ENCODE data around the gene HAND1. TPM values are rescaled to one million over a fixed set of nuclear protein-coding genes. Genes with fewer than 3 reads are reported as not detected.

The HAND1 gene
- total and polyA plus RNA-seq, 2 donors (not counting 1 experiment from before 2014, with no cell fraction given), result not detected

- Histone ChIP-seq H3K9me3 (ENCODE audit: control extremely low read depth in 1 of 3, control insufficient read depth in 2 of 3, insufficient read depth in 1 of 3, low read length in 2 of 3) (peaks cover 0 to 82% (median 13%) of the 10 kb centered on the region in 3 donors), H3K4me3 (ENCODE audit: control extremely low read depth in 1 of 5, extremely low read depth in 1 of 5, insufficient read depth in 1 of 5, low read depth in 2 of 5, low read length in 4 of 5) (no peak overlapping the region), H3K27ac (ENCODE audit: low read length in 2 of 2) (no peak overlapping the region), H4K20me1 (ENCODE audit: control insufficient read depth, insufficient read depth, low read length, poor library complexity, severe bottlenecking) (no peaks in the 10 kb centered on the region), H3K9ac (ENCODE audit: low read length) (no peak overlapping the region), H3K4me1 (ENCODE audit: control insufficient read depth in 2 of 2, insufficient read depth in 2 of 2, low read length in 2 of 2) (peaks cover 61 to 68% of the 10 kb centered on the region in 2 donors), H3K36me3 (replicated peaks in 1 of 2; ENCODE audit: control extremely low read depth in 1 of 2, control insufficient read depth in 1 of 2, extremely low read depth in 1 of 2, insufficient read depth in 2 of 2, low read length in 1 of 2) (no peaks in the 10 kb centered on the region), H2AFZ (ENCODE audit: insufficient read depth, low read depth, low read length, poor library complexity, severe bottlenecking) (no peak overlapping the region), H3K4me2 (replicated peaks; ENCODE audit: low read depth, low read length, poor library complexity, severe bottlenecking) (peak overlapping the region; percentile 63), H3K27me3 (replicated peaks in 1 of 4; ENCODE audit: control extremely low read depth in 1 of 4, control insufficient read depth in 3 of 4, insufficient read depth in 4 of 4, low read length in 3 of 4) (peaks cover 0 to 98% (median 88%) of the 10 kb centered on the region in 4 experiments), H3K79me2 (ENCODE audit: control insufficient read depth, insufficient read depth, low read length) (no peaks in the 10 kb centered on the region)
- Mint-ChIP-seq H3K27ac (no peak overlapping the region), H3K9me3 (ENCODE audit: insufficient read depth) (no peaks in the 10 kb centered on the region), H3K27me3 (peaks cover 80% of the 10 kb centered on the region), H3K4me1 (peaks cover 54% of the 10 kb centered on the region), H3K4me3 (peak overlapping the region; percentile 5)
- no peak for ATAC-seq (ENCODE audit: low read depth)
- CTCF ChIA-PET, result interaction anchor here (1.3 kb wide), 1 partner anchor 13 kb away, joined by 4 read pairs; no protein-coding TSS in a partner anchor
- DNase-seq, result peak; percentile 53
- POLR2A ChIA-PET, result no interaction called here
- TF ChIP-seq EZH2 (IDR thresholded peaks at IDR 0.05; ENCODE audit: borderline replicate concordance, insufficient read depth, low read depth, low read length, poor library complexity, severe bottlenecking) (no peak), CTCF (IDR thresholded peaks at IDR 0.05) (no peak)
- WGBS (ENCODE audit: insufficient coverage), result 7% methylated on average over 26 of the region's 31 CpGs
- intact Hi-C loops (cut with micrococcal nuclease), result no loop called here
Measured at GRCh38 chr5:154479944-154480750, 2.1 kb upstream of the HAND1 start.
